Kidney epithelial cell (primary cell): ENCODE data around the gene NPAS2. TPM values are rescaled to one million over a fixed set of nuclear protein-coding genes. Genes with fewer than 3 reads are reported as not detected.

ENCODE experiments used
- DNase-seq: peaks from one replicate; pipeline ENCODE4 v3.0.0-alpha.2; 2010; ENCODE audit warnings: low read depth
- H3K27me3 ChIP-seq: 2 replicates; pipeline ENCODE4 v1.6.0; 2011; ENCODE audit warnings: low read length; ENCODE audit not compliant: control insufficient read depth, insufficient read depth
- H3K36me3 ChIP-seq: 2 replicates; pipeline ENCODE4 v1.5.1; 2011; ENCODE audit warnings: low read length; ENCODE audit not compliant: control insufficient read depth, insufficient read depth
- H3K4me3 ChIP-seq: 2 replicates; pipeline ENCODE4 v1.5.1; 2011; ENCODE audit warnings: low read depth, mild to moderate bottlenecking, control low read depth, low read length
- total RNA-seq: library from RNA; depleted of rRNA; stranded (reverse); fragments of >200 nt; gene quantifications from 2 replicates; pipeline ENCODE4 v1.2.3, GENCODE V29; 2015
- TF ChIP-seq, protein P1 (sequence below): IDR thresholded peaks from 2 replicates; pipeline ENCODE4 v1.5.1; 2011; ENCODE audit warnings: mild to moderate bottlenecking, moderate library complexity, low read length, control low read depth, inconsistent platforms; ENCODE audit not compliant: insufficient read depth, poor library complexity, severe bottlenecking

The NPAS2 gene
- total RNA-seq, 1 donor from 2014 or later, result 11.2 TPM

DNA sequence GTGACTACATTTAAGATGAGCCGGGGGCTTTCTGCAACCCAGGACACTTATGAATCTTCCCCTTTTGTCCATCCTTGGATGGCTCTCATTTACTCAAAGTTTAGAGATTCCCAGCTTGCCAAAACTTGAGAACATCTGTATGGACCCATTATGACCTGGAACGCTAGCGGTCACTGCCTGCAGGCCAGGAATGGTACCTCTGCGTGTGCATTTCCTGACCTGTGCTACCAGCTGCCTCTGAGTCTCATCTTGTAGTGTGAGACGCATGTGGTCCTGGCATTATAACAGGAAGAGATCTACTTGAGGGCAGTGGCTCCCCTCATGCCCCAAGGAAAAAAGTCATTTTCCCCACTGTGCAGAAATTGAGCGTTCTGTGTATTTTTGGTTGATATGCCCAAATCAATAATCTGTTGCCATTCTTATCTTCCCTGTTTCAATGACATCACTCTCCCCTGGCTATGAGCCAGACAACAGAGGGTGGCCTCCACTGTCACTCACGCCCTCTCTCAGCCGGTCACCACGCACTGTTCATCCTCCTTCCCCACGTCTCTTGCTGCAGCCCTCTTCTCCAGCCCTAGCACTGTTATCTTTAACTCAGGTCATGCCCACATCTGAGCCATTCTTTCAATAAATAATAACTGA, 28.5 kb upstream of the NPAS2 start:
- TF ChIP-seq, protein P1, sequence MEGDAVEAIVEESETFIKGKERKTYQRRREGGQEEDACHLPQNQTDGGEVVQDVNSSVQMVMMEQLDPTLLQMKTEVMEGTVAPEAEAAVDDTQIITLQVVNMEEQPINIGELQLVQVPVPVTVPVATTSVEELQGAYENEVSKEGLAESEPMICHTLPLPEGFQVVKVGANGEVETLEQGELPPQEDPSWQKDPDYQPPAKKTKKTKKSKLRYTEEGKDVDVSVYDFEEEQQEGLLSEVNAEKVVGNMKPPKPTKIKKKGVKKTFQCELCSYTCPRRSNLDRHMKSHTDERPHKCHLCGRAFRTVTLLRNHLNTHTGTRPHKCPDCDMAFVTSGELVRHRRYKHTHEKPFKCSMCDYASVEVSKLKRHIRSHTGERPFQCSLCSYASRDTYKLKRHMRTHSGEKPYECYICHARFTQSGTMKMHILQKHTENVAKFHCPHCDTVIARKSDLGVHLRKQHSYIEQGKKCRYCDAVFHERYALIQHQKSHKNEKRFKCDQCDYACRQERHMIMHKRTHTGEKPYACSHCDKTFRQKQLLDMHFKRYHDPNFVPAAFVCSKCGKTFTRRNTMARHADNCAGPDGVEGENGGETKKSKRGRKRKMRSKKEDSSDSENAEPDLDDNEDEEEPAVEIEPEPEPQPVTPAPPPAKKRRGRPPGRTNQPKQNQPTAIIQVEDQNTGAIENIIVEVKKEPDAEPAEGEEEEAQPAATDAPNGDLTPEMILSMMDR, result no peak

DNA sequence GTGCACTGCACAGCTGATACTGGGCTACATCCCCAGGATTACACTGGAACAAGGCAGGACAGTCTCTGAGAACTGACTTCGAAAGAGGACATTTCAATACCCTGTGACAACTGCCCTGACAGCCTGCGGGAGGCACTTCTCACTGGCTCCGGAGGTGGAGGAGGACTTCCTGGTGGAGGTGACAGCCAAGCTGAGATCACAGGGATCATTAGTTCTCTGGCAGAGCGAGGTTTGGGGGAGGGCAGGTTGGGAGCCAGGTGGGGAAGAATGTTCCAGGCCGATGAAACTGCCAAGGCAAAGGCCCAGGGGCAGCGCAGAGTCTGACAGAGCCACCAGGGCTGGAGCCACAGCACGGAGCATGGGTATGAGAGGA, 28.0 kb upstream of the NPAS2 start:
- TF ChIP-seq, protein P1, result no peak
- H3K36me3 ChIP-seq, result no peaks in the 10 kb centered on the region
- DNase-seq, result no peak

More for the DNA sequence above, 28.5 kb upstream of the NPAS2 start:
- no peak for DNase-seq
- H3K36me3 ChIP-seq, result no peaks in the 10 kb centered on the region
- no peak overlapping the region for H3K4me3 ChIP-seq
- no peaks in the 10 kb centered on the region for H3K27me3 ChIP-seq

DNA sequence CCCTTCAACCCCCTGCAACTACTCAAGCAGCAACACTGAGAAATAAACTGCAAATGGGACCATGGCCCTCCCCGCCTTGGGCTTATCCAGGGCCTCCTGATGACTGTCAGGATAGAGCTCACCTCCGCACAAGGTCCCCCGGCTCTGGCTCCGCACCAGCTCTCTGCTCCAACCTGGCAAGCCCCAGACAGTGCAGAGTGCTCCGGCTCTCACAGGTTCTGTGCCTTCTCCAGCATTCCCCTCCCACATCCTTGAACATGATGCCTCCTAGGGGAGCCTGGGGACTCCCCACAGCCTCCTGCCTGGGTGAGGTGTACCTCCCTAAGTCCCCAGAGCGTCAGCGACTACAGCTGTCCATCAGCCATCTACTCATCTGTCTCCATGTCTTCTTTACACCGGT, 26.7 kb upstream of the NPAS2 start:
- H3K27me3 ChIP-seq, result no peaks in the 10 kb centered on the region
- no peak for DNase-seq

More for the DNA sequence above, 28.0 kb upstream of the NPAS2 start:
- H3K27me3 ChIP-seq, result no peaks in the 10 kb centered on the region
- H3K4me3 ChIP-seq, result no peak overlapping the region

DNA sequence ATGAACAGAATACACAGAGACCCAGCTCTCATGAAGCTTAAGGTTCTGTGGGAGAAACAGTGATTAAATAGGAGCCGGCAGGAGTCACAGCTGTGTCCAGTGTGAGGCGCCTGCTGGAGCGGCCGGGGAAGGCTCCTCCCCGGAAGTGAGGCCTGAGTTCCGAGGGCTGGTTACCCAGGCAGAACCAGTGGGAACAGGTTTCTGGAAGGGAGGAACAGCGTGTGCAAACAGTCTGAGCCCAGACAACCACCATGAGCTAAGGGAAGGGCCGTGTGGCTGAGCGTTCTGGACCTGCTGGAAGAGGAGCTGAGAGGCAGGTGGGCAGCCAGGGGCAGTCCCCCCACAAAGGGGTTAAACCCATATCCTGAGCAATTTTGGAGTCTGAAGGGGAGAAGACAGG, 26.0 kb upstream of the NPAS2 start:
- no peaks in the 10 kb centered on the region for H3K36me3 ChIP-seq
- no peak for DNase-seq
- no peak overlapping the region for H3K4me3 ChIP-seq
- no peaks in the 10 kb centered on the region for H3K27me3 ChIP-seq
- TF ChIP-seq, protein P1, result no peak

More for the DNA sequence above, 26.7 kb upstream of the NPAS2 start:
- TF ChIP-seq, protein P1, result no peak
- Histone ChIP-seq H3K4me3 (no peak overlapping the region), H3K36me3 (no peaks in the 10 kb centered on the region)

DNA sequence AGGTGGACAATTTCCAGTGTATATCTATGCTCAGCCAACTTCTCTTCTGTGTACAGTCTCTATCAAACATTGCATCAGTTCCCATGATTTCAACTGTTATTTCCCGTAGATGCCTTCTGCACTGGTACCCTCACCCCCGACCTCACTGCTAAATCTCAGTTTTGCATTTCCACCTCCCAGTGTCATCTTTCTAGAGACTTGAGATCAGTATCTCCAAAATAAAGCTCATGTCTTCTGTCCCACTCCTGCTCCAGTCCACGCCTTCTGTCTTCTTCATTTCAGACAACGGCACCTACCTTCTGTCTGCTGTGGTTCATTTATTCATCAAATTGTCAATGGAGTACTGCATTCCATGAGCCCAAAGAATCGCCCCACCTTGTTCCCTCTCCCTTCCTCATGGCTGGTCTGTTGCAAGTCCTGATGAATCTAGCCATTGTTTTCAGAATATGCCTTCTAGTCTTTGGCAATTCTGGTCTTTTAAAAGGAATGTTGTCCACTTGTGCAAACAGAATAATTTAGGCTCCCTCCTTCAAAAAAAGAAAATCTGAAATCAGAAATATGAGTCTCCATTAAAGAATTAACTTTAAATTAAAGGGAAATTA, 23.3 kb upstream of the NPAS2 start:
- Histone ChIP-seq H3K36me3 (no peaks in the 10 kb centered on the region), H3K4me3 (no peak overlapping the region), H3K27me3 (no peaks in the 10 kb centered on the region)
- DNase-seq, result no peak
- TF ChIP-seq, protein P1, result no peak

DNA sequence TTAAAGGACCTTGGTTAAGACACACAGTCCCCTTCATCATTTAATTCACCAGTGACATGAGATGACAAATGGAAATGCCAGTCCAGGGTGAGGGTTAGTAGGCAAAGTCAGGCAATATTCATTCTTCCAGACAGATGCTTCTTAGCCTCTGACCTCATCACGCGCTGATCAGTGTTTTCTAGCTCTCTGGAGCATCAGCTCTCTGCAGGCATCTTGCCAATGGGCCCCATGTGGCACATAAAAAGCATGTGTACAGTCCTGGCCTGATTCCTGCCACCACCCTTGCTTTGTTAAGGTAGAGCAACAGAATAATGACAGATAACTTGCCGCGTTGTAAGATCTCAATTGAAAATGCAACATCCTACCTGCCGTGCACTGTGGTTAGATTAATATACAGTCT, 20.3 kb upstream of the NPAS2 start:
- TF ChIP-seq, protein P1, result no peak
- Histone ChIP-seq H3K4me3 (no peak overlapping the region), H3K27me3 (no peaks in the 10 kb centered on the region), H3K36me3 (no peaks in the 10 kb centered on the region)
- DNase-seq, result no peak
